ENCODE measurements around the gene PACSIN2. TPM values are rescaled to one million over a fixed set of nuclear protein-coding genes. Genes with fewer than 3 reads are reported as not detected.

The PACSIN2 gene
- total and polyA plus RNA-seq, 8 donors: 24.9 to 154 (median 71.6) TPM

GRCh38 chr22:43015677-43016042 lies 711 bp upstream of the PACSIN2 start:
- H3K9me3 ChIP-seq: no peaks in the 10 kb centered on the region
- intact Hi-C loops (cut with DNase I; ENCODE audit: low total_unique reads): no loop called here
- H3K36me3 ChIP-seq: no peaks in the 10 kb centered on the region
- 8 to 18% (median 12%) methylated on average over 5 of the region's 5 CpGs for WGBS, 5 donors
- peak overlapping the region; percentile 55 to 89 (median 86) for H3K27ac ChIP-seq
- H3K4me3 ChIP-seq: peak overlapping the region; percentile 87 to 99 (median 96)
- peaks cover 16 to 60% (median 45%) of the 10 kb centered on the region in 4 donors for H3K4me1 ChIP-seq
- no peak for TF ChIP-seq EP300 (IDR thresholded peaks at IDR 0.05)
- TF ChIP-seq CTCF (IDR thresholded peaks at IDR 0.05): no peak
- no peak for TF ChIP-seq POLR2AphosphoS5 (IDR thresholded peaks at IDR 0.05)
- DNase-seq: no peak
- H3K27me3 ChIP-seq: no peaks in the 10 kb centered on the region

GRCh38 chr22:43014316-43014868 lies 557 bp downstream of the PACSIN2 start:
- peaks cover 21 to 68% (median 54%) of the 10 kb centered on the region in 4 donors for H3K4me1 ChIP-seq
- WGBS, 5 donors: 0 to 1% (median 1%) methylated on average over 31 to 38 of the region's 39 CpGs
- no peaks in the 10 kb centered on the region for H3K27me3 ChIP-seq
- H3K4me3 ChIP-seq: peak overlapping the region; percentile 87 to 99 (median 96)
- no peaks in the 10 kb centered on the region for H3K36me3 ChIP-seq
- H3K9me3 ChIP-seq: no peaks in the 10 kb centered on the region
- H3K27ac ChIP-seq: peak overlapping the region; percentile 85 to 95 (median 86)
- no peak for TF ChIP-seq EP300 (IDR thresholded peaks at IDR 0.05)
- peak; percentile 47 to 79 for DNase-seq
- intact Hi-C loops (cut with DNase I; ENCODE audit: low total_unique reads): no loop called here

- H3K27ac ChIP-seq: peak overlapping the region; percentile 85 to 95 (median 86)
- TF ChIP-seq EP300 (IDR thresholded peaks at IDR 0.05) (no peak), CTCF (IDR thresholded peaks at IDR 0.05) (no peak), POLR2A (IDR thresholded peaks at IDR 0.05) (no peak), POLR2AphosphoS5 (IDR thresholded peaks at IDR 0.05) (no peak)
- no peaks in the 10 kb centered on the region for H3K27me3 ChIP-seq
- no peaks in the 10 kb centered on the region for H3K9me3 ChIP-seq
- H3K36me3 ChIP-seq: no peaks in the 10 kb centered on the region
- peaks cover 29 to 74% (median 60%) of the 10 kb centered on the region in 4 donors for H3K4me1 ChIP-seq
- peak overlapping the region; percentile 87 to 99 (median 96) for H3K4me3 ChIP-seq
- 8 to 20% (median 9%) methylated on average over 12 to 16 of the region's 16 CpGs for WGBS, 5 donors
- intact Hi-C loops (cut with DNase I; ENCODE audit: low total_unique reads): no loop called here
- no peak for DNase-seq
Observed at GRCh38 chr22:43013355-43014315, 1.3 kb downstream of the PACSIN2 start.

DNA sequence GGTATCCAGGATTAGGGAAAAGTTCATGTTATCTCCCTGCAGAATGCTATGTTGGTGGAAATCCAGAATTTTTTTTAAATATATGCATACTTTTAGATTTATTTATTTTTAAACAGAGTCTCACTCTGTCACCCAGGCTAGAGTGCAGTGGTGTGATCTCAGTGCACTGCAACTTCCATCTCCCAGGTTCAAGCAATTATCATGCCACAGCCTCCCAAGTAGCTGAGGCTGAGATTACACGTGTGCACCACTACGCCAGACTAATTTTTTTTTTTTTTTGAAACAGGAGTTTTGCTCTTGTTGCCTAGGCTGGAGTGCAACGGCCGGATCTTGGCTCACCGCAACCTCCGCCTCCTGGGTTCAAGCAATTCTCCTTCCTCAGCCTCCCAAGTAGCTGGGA lies 2.6 kb downstream of the PACSIN2 start:
- no peak overlapping the region for H3K27ac ChIP-seq
- no peak for TF ChIP-seq POLR2A (IDR thresholded peaks at IDR 0.05)
- TF ChIP-seq CTCF (IDR thresholded peaks at IDR 0.05): no peak
- TF ChIP-seq EP300 (IDR thresholded peaks at IDR 0.05): no peak
- TF ChIP-seq POLR2AphosphoS5 (IDR thresholded peaks at IDR 0.05): no peak
- intact Hi-C loops (cut with DNase I; ENCODE audit: low total_unique reads): no loop called here

More for the DNA sequence above, 2.6 kb downstream of the PACSIN2 start:
- Histone ChIP-seq H3K36me3 (no peaks in the 10 kb centered on the region), H3K27me3 (no peaks in the 10 kb centered on the region), H3K9me3 (no peaks in the 10 kb centered on the region), H3K4me1 (peaks cover 39 to 74% (median 64%) of the 10 kb centered on the region in 4 donors), H3K4me3 (no peak overlapping the region)
- DNase-seq: no peak
- 82 to 90% (median 85%) methylated on average over 6 of the region's 6 CpGs for WGBS, 5 donors
